C4-2B (cell line): ENCODE measurements around the gene TRAF3IP3.

Experiments used
- CTCF ChIP-seq: fragments of 450-650 bp; conservative IDR thresholded peaks from 2 replicates; pipeline ENCODE4 v1.5.1; 2017; ENCODE audit warnings: mild to moderate bottlenecking
- ZFX ChIP-seq: fragments of 450-650 bp; IDR thresholded peaks from 2 replicates; pipeline ENCODE4 v1.6.1; 2017

- TF ChIP-seq CTCF (no peak), ZFX (no peak)
Observed at GRCh38 chr1:209755926-209756614, at the start of gene TRAF3IP3.
